Activated CD4-positive, alpha-beta T cell treated with anti-CD3 and anti-CD28 coated beads, Interleukin-2, amount 10 ng/mL, durations not matched to agents 7 days and 5 days (primary cell): ENCODE results near the gene KDM1A. TPM values are rescaled to one million over a fixed set of nuclear protein-coding genes. Genes with fewer than 3 reads are reported as not detected.
A peak's percentile ranks its signal among the peaks of the same experiment; 100 is the strongest.
"Not testable (repeated sequence)": the region's sequence is repeated elsewhere in the genome, so short reads cannot be mapped to it uniquely, and the experiment has no call there.

Experiments
- CTCF ChIA-PET: fragments of 350-600 bp; sonication (Branson Sonifier 250); formaldehyde crosslinking; loops from one replicate; lab custom pipeline; 2021; ENCODE audit warnings: antibody characterized with exemption; lab: Charles Lee
- POLR2A ChIA-PET: fragments of 350-600 bp; sonication (Branson Sonifier 250); formaldehyde crosslinking; loops from one replicate; lab custom pipeline; 2021; ENCODE audit warnings: antibody characterized with exemption; lab: Charles Lee
- DNase-seq: peaks from one replicate; pipeline ENCODE4 v3.0.0-alpha.2; 2020
- H3K27ac Mint-ChIP-seq: one replicate; pipeline ENCODE4 v1.8.0; 2021; ENCODE audit warnings: mild to moderate bottlenecking, moderate library complexity, mixed read lengths
- H3K27me3 Mint-ChIP-seq: one replicate; pipeline ENCODE4 v1.8.0; 2021; ENCODE audit warnings: mixed read lengths
- H3K36me3 Mint-ChIP-seq: one replicate; pipeline ENCODE4 v1.8.0; 2021; ENCODE audit warnings: low read depth, mixed read lengths
- H3K4me1 Mint-ChIP-seq: one replicate; pipeline ENCODE4 v1.8.0; 2021; ENCODE audit warnings: mixed read lengths
- H3K4me3 Mint-ChIP-seq: one replicate; pipeline ENCODE4 v1.8.0; 2021; ENCODE audit warnings: mild to moderate bottlenecking, moderate library complexity, mixed read lengths
- H3K9me3 Mint-ChIP-seq: one replicate; pipeline ENCODE4 v1.8.0; 2021; ENCODE audit warnings: mixed read lengths
- total RNA-seq, 2 experiments: library from RNA; stranded (reverse); gene quantifications; one replicate each; pipeline ENCODE4 v1.2.3, GENCODE V29; 2021

Gene KDM1A
- total RNA-seq = 10 to 100 TPM; 54.9 to 55.0 TPM

- peaks cover 21% of the 10 kb centered on the region for H3K36me3 Mint-ChIP-seq
- peak within 1 kb of the TSS; percentile 93 for H3K27ac Mint-ChIP-seq
- no peaks in the 10 kb centered on the region for H3K27me3 Mint-ChIP-seq
- CTCF ChIA-PET = interaction anchor here (0.6 to 0.8 kb wide), 3 partner anchors 55 to 178 kb away, joined by 3 to 5 read pairs (median 3); no protein-coding TSS in a partner anchor
- DNase-seq = peak; percentile 94
- POLR2A ChIA-PET = no interaction called here
- H3K4me1 Mint-ChIP-seq = peaks cover 39% of the 10 kb centered on the region
- H3K9me3 Mint-ChIP-seq = peaks cover 13% of the 10 kb centered on the region
- peak within 1 kb of the TSS; percentile 94 for H3K4me3 Mint-ChIP-seq
These were observed at the start of gene KDM1A for GRCh38 chr1:23019094-23019862. Gene KDM1A, plus strand, starts transcription at chr1:23019468. Its CDS starts 129 bp downstream, at chr1:23019597.

GRCh38 chr1:22970096-22970495 is 49.2 kb upstream of the KDM1A start:
- Mint-ChIP-seq H3K27ac (no peak overlapping the region), H3K4me1 (no peaks in the 10 kb centered on the region), H3K4me3 (no peak overlapping the region), H3K9me3 (peaks cover 10% of the 10 kb centered on the region), H3K27me3 (peaks cover 53% of the 10 kb centered on the region), H3K36me3 (peaks cover 2% of the 10 kb centered on the region)
- CTCF ChIA-PET = interaction anchor here (0.6 to 1.2 kb wide), 2 partner anchors 13 to 206 kb away, joined by 3 read pairs; no protein-coding TSS in a partner anchor
- no peak for DNase-seq
- POLR2A ChIA-PET = no interaction called here

- POLR2A ChIA-PET = interaction anchor here (0.6 kb wide), 1 partner anchor 18 kb away, joined by 3 read pairs; no protein-coding TSS in a partner anchor
- H3K27me3 Mint-ChIP-seq = peaks cover 51% of the 10 kb centered on the region
- DNase-seq = no peak
These were observed 48.1 kb upstream of the KDM1A start for GRCh38 chr1:22971161-22971560.

GRCh38 chr1:22971611-22972405 is 47.5 kb upstream of the KDM1A start:
- Mint-ChIP-seq H3K27me3 (peaks cover 49% of the 10 kb centered on the region), H3K4me1 (no peaks in the 10 kb centered on the region), H3K4me3 (no peak overlapping the region), H3K27ac (no peak overlapping the region), H3K36me3 (no peaks in the 10 kb centered on the region), H3K9me3 (peaks cover under 1% of the 10 kb centered on the region)
- CTCF ChIA-PET = no interaction called here
- no peak for DNase-seq
- POLR2A ChIA-PET = interaction anchor here (0.6 kb wide), 1 partner anchor 19 kb away, joined by 3 read pairs; no protein-coding TSS in a partner anchor

More at GRCh38 chr1:22971161-22971560, 48.1 kb upstream of the KDM1A start:
- H3K36me3 Mint-ChIP-seq = peaks cover 2% of the 10 kb centered on the region
- H3K4me3 Mint-ChIP-seq = no peak overlapping the region
- no peak overlapping the region for H3K27ac Mint-ChIP-seq
- no peaks in the 10 kb centered on the region for H3K4me1 Mint-ChIP-seq
- peaks cover 7% of the 10 kb centered on the region for H3K9me3 Mint-ChIP-seq
- CTCF ChIA-PET = no interaction called here

GRCh38 chr1:22972760-22973159 is 46.5 kb upstream of the KDM1A start, which contains the start of gene LACTBL1:
Gene LACTBL1, minus strand, starts transcription at chr1:22972866. Its CDS starts 550 bp downstream, at chr1:22972316.
- no peak for DNase-seq
- Mint-ChIP-seq H3K4me1 (no peaks in the 10 kb centered on the region), H3K36me3 (no peaks in the 10 kb centered on the region), H3K27me3 (peaks cover 49% of the 10 kb centered on the region), H3K9me3 (no peaks in the 10 kb centered on the region), H3K4me3 (no peak within 1 kb of the TSS), H3K27ac (no peak within 1 kb of the TSS)
- POLR2A ChIA-PET = no interaction called here
- CTCF ChIA-PET = no interaction called here

GRCh38 chr1:22975694-22976093 is 43.6 kb upstream of the KDM1A start:
- no peak overlapping the region for H3K4me3 Mint-ChIP-seq
- ChIA-PET CTCF (interaction anchor here (1.4 kb wide), 1 partner anchor 209 kb away, joined by 4 read pairs; no protein-coding TSS in a partner anchor), POLR2A (no interaction called here)
- H3K4me1 Mint-ChIP-seq = no peaks in the 10 kb centered on the region
- no peak overlapping the region for H3K27ac Mint-ChIP-seq
- no peaks in the 10 kb centered on the region for H3K9me3 Mint-ChIP-seq
- no peak for DNase-seq
- no peaks in the 10 kb centered on the region for H3K36me3 Mint-ChIP-seq
- H3K27me3 Mint-ChIP-seq = peaks cover 23% of the 10 kb centered on the region

GRCh38 chr1:22976127-22976460 is 43.2 kb upstream of the KDM1A start:
- H3K4me3 Mint-ChIP-seq = no peak overlapping the region
- no peaks in the 10 kb centered on the region for H3K36me3 Mint-ChIP-seq
- H3K27ac Mint-ChIP-seq = no peak overlapping the region
- no peak for DNase-seq
- no peaks in the 10 kb centered on the region for H3K4me1 Mint-ChIP-seq
- H3K9me3 Mint-ChIP-seq = no peaks in the 10 kb centered on the region
- POLR2A ChIA-PET = no interaction called here
- CTCF ChIA-PET = no interaction called here
- H3K27me3 Mint-ChIP-seq = peaks cover 23% of the 10 kb centered on the region

- CTCF ChIA-PET = interaction anchor here (0.5 to 0.8 kb wide), 2 partner anchors 192 to 853 kb away, joined by 3 read pairs; no protein-coding TSS in a partner anchor
- Mint-ChIP-seq H3K4me3 (no peak overlapping the region), H3K36me3 (no peaks in the 10 kb centered on the region), H3K27me3 (peaks cover 18% of the 10 kb centered on the region), H3K9me3 (no peaks in the 10 kb centered on the region), H3K4me1 (no peaks in the 10 kb centered on the region), H3K27ac (no peak overlapping the region)
- peak; percentile 66 for DNase-seq
- POLR2A ChIA-PET = no interaction called here
These were observed 42.6 kb upstream of the KDM1A start for GRCh38 chr1:22976461-22977243.

GRCh38 chr1:22978299-22978698 is 41.0 kb upstream of the KDM1A start:
- CTCF ChIA-PET = no interaction called here
- POLR2A ChIA-PET = no interaction called here
- H3K27ac Mint-ChIP-seq = no peak overlapping the region
- no peaks in the 10 kb centered on the region for H3K9me3 Mint-ChIP-seq
- no peaks in the 10 kb centered on the region for H3K4me1 Mint-ChIP-seq
- H3K27me3 Mint-ChIP-seq = peaks cover 14% of the 10 kb centered on the region
- no peak overlapping the region for H3K4me3 Mint-ChIP-seq
- H3K36me3 Mint-ChIP-seq = no peaks in the 10 kb centered on the region
- no peak for DNase-seq

GRCh38 chr1:22980471-22980790 is 38.8 kb upstream of the KDM1A start:
- DNase-seq, H3K9me3 Mint-ChIP-seq, H3K36me3 Mint-ChIP-seq, H3K27me3 Mint-ChIP-seq, H3K4me3 Mint-ChIP-seq, CTCF ChIA-PET, H3K4me1 Mint-ChIP-seq, H3K27ac Mint-ChIP-seq, POLR2A ChIA-PET: not testable (repeated sequence)

- no peak overlapping the region for H3K4me3 Mint-ChIP-seq
- no peak overlapping the region for H3K27ac Mint-ChIP-seq
- POLR2A ChIA-PET = no interaction called here
- no peaks in the 10 kb centered on the region for H3K4me1 Mint-ChIP-seq
- peaks cover 15% of the 10 kb centered on the region for H3K27me3 Mint-ChIP-seq
- no peak for DNase-seq
- peaks cover 1% of the 10 kb centered on the region for H3K9me3 Mint-ChIP-seq
- CTCF ChIA-PET = interaction anchor here (1.2 kb wide), 1 partner anchor 14 kb away, joined by 3 read pairs; no protein-coding TSS in a partner anchor
- H3K36me3 Mint-ChIP-seq = no peaks in the 10 kb centered on the region
These were observed 35.3 kb upstream of the KDM1A start for GRCh38 chr1:22983944-22984343.

GRCh38 chr1:22992384-22992783 is 26.9 kb upstream of the KDM1A start:
- CTCF ChIA-PET = interaction anchor here (0.6 kb wide), 1 partner anchor 674 kb away, joined by 4 read pairs; no protein-coding TSS in a partner anchor
- peaks cover 11% of the 10 kb centered on the region for H3K9me3 Mint-ChIP-seq
- H3K27ac Mint-ChIP-seq, POLR2A ChIA-PET, H3K27me3 Mint-ChIP-seq, DNase-seq, H3K36me3 Mint-ChIP-seq, H3K4me1 Mint-ChIP-seq, H3K4me3 Mint-ChIP-seq: not testable (repeated sequence)
